Stimulated activated CD4-positive, alpha-beta T cell treated with anti-CD3 and anti-CD28 coated beads, Interleukin-1b, Interleukin-23, amount 100 ng/mL, for 24 hours (primary cell): ENCODE measurements around the gene B4GALNT3.

Experiments used
- DNase-seq, 4 experiments: peaks; one replicate each; pipeline ENCODE4 v3.0.0-alpha.2; 2020; ENCODE audit warnings: low read depth in 4 of 4, low spot score in 1 of 4

The B4GALNT3 gene

GRCh38 chr12:554001-554285, 94.2 kb downstream of the B4GALNT3 start:
- DNase-seq = no peak

GRCh38 chr12:556498-556897, 96.8 kb downstream of the B4GALNT3 start:
- no peak for DNase-seq

- no peak for DNase-seq
Measured at GRCh38 chr12:558580-558979, 98.8 kb downstream of the B4GALNT3 start.

- DNase-seq = no peak
Measured at GRCh38 chr12:559208-559905, 99.6 kb downstream of the B4GALNT3 start.

- DNase-seq = no peak
Measured at GRCh38 chr12:559906-560455, 100.2 kb downstream of the B4GALNT3 start.

GRCh38 chr12:560691-561390, 101.1 kb downstream of the B4GALNT3 start:
- DNase-seq = no peak

- no peak for DNase-seq
Measured at GRCh38 chr12:561391-561705, 101.6 kb downstream of the B4GALNT3 start.

GRCh38 chr12:561908-562593, 102.3 kb downstream of the B4GALNT3 start:
- no peak for DNase-seq

- no peak for DNase-seq
Measured at GRCh38 chr12:562634-563033, 102.9 kb downstream of the B4GALNT3 start.

GRCh38 chr12:563250-563781, 103.6 kb downstream of the B4GALNT3 start:
- DNase-seq = peak in 2 of 4 experiments; percentile 13 to 21

- no peak for DNase-seq
Measured at GRCh38 chr12:563787-564298, 104.1 kb downstream of the B4GALNT3 start.

GRCh38 chr12:565161-565560, 105.4 kb downstream of the B4GALNT3 start:
- DNase-seq = no peak

GRCh38 chr12:565589-566105, 105.9 kb downstream of the B4GALNT3 start:
- no peak for DNase-seq

GRCh38 chr12:568486-568885, 108.7 kb downstream of the B4GALNT3 start:
- no peak for DNase-seq

GRCh38 chr12:569091-569676, 109.4 kb downstream of the B4GALNT3 start:
- DNase-seq = no peak

GRCh38 chr12:569803-570434, 110.2 kb downstream of the B4GALNT3 start:
- peak; percentile 77 to 87 (median 80) for DNase-seq

GRCh38 chr12:570435-570920, 110.7 kb downstream of the B4GALNT3 start:
- no peak for DNase-seq

- DNase-seq = no peak
Measured at GRCh38 chr12:570921-571794, 111.4 kb downstream of the B4GALNT3 start.

GRCh38 chr12:571795-572531, 112.2 kb downstream of the B4GALNT3 start:
- no peak for DNase-seq
